ENCODE results near the gene PDZK1.
"Not testable (repeated sequence)": the region's sequence is repeated elsewhere in the genome, so short reads cannot be mapped to it uniquely, and the experiment has no call there.

PDZK1 gene

DNA sequence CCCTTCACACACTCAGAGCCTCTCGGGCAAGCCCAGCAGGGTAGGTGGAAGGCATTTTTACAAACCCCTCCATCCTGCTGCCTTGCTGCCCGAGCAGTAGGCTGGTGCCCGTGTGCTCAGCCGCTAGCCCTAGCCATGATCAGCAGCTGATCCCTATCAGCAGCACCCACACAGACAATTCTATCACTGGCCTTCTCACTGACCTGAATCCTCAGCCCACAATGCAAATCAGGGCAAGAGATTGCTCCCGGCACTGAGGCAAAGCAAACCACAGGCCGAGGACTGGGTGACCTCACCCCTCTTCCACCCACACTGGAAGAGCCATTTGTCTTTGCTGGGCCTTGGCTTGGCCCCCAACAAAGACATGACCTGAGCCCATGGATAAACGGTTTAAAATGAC is 895 bp upstream of the PDZK1 start:
- no peak for DNase-seq

DNA sequence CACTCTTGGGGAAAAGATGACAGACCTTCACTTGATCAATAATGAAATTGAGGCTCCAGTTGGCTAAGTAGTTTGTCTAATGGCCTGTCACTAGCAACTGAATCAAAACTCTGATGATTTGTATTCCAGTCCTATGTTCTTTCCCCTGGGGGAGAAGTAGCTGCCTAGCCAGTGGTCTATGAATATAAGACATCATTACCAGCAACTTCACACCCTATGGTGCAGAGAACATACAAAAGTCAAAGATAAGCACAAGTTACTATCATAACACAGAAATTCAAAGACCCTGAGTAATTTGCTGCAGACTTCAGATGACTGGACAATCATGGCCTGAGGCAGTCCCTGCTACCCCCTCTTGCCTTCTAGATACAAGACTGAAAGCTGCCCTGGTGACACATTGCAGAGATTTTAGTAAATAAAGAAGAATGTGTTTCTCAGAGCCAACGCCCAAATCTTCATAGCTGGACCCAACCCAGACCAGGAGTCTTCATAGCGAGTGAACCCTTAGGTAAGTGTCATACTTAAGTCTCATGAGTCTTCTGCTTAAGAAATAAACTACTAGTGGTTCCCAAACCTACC is 993 bp downstream of the PDZK1 start:
- peak; percentile 61 for DNase-seq

DNA sequence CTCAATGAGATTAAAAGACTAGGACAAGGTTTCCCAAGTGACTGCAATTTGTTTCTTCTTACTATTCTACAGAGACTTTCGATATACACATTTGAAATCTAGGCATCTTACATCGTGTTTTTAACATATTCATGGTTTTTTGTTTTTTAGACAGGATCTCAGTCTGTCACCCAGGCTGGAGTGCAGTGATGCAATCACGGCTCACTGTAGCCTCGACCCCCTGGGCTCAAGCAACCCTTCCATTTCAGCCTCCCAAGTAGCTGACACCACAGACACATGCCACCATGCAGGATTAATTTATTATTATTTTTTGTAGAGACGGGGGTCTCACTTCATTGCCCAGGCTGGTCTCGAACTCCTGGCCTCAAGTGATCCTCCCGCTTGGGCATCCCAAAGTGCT is 1.5 kb downstream of the PDZK1 start:
- DNase-seq: no peak

DNA sequence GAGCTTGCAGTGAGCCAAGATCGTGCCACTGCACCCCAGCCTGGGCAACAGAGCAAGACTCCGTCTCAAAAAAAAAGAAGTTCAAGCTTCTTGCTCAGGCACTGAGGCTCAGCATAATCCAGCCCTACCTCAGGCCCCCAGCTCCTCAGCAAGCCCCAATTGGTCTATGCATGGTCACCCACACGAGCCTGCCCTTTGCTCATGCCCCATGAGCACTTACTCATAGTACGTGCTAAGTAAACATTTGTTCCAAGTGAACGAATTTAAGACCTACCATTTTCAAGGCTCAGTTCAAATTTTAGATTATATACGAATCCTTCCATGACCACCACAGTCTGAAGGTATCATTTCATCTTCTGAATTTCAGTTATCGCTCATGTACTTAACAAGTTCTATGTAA is 4.3 kb downstream of the PDZK1 start:
- DNase-seq: no peak

DNA sequence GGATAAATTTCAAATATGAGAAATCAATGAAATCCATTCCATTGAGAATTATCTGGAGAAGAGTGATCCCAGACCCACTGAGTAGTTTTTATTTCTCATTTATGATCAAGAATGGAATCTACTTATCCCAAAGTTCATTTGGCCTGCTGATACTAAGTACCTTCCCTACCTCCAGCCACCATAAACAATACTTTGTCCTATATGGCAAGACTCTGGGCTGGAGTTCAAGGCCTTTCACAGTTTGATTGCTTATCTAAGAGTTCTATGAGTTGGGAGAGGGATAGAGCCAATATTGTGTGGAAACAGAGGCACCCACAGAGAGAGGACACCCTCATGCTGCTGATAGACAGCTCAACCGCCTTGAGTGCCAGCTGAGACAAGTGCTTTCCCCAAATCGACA is 5.1 kb downstream of the PDZK1 start:
- DNase-seq: no peak

DNA sequence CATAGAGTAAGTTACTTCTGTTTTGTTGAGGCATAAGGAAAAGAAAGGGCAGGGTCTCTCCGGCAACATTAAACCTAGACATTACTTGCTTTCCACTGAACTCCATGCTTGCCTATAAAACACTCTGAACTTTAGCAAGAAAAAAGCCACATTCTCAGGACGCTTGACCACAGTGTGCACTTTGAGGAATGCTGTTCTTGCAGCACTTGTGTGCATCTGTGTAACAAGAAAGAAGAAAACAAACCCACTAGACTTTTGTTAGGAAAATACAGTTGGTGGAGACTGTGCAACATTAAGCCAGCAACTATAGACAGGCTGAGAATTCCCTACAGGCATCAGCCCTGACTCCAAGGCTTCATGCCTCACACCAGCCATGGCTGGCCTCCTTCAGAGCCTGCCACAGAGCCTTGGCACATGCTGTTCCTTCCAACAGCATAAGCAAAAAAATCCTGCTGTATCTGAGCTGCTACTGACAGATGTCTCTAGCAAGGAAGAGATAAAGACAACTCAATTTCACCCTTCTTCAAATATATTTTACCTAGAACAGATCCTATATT is 5.8 kb downstream of the PDZK1 start:
- no peak for DNase-seq

DNA sequence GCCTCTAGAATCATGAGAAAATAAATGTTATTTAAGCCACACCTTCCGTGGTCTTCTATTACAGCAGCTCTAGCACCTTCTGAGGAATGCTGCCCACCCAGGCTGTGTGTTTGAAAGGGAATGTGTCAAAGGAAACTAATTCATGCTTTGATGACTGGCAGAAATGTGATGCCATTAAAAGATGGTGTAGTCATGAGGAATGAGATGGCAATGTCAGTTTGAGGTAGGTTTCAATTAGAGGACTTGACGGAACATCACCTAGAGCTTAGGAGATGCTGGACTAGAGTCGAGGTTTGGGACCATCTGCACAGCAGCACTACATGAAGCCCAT is 10.6 kb downstream of the PDZK1 start:
- DNase-seq: no peak

DNA sequence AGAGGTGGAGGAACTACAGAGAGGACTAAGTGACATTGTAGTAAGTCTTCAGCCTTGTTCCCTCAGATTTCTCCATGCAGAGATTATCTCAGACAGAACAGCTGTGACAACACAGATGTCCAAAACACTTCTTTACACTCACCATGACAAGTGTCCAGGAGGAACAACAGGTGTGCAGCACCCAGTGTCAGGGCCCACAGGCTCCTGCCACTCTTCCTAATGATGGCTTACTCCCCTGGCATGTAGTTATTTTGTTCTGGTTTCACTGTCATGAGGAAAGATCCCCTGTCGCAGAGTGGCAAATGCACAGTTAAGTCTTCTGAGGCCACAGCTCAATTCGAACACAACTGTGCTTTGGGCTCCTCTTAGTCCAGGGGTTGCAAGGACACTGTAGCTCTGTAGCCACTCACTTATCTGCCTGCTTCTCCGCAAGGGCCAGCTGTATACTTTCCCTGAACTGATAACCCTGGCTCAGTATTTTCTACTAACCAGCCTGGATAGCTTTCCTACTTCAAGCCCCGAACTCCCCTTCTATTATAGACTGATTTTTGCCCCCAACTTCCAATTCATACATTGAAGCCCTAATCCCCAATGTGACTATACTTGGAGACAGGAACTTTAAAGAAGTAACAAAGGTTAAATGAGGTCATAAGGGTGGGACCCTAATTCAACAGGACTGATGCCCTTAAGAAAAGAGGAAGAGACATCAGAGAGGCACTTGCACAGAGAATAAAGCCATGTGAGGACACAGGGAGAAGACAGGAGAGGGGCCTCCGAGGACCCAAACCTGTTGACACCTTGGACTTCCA is 11.1 kb downstream of the PDZK1 start:
- DNase-seq: no peak

DNA sequence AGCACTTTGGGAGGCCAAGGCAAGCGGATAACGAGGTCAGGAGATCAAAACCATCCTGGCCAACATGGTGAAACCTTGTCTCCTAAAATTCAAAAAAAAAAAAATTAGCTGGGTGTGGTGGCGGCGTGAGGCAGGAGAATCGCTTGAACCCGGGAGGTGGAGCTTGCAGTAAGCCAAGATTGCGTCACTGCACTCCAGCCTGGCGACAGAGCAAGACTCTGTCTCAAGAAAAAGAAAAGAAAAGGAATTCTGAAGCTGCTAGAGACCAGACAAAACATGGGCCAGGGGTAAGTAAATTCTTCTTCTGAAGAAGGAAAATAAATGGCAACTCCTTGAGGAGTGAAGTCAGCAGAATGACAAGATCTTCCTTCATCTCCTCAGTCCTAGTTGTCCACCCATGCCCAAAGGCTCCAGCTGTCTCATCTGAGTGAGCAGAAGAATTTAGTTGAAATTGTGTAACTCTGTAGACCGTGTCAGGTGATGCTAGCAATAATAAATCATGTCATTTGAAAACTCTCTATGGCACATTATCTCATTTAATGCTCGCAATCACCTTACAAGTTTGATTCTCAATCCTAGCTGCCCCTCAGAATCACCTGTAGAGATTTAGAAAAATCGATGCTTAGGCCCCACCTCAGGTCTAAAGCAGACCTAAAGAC is 14.3 kb downstream of the PDZK1 start:
- no peak for DNase-seq

DNA sequence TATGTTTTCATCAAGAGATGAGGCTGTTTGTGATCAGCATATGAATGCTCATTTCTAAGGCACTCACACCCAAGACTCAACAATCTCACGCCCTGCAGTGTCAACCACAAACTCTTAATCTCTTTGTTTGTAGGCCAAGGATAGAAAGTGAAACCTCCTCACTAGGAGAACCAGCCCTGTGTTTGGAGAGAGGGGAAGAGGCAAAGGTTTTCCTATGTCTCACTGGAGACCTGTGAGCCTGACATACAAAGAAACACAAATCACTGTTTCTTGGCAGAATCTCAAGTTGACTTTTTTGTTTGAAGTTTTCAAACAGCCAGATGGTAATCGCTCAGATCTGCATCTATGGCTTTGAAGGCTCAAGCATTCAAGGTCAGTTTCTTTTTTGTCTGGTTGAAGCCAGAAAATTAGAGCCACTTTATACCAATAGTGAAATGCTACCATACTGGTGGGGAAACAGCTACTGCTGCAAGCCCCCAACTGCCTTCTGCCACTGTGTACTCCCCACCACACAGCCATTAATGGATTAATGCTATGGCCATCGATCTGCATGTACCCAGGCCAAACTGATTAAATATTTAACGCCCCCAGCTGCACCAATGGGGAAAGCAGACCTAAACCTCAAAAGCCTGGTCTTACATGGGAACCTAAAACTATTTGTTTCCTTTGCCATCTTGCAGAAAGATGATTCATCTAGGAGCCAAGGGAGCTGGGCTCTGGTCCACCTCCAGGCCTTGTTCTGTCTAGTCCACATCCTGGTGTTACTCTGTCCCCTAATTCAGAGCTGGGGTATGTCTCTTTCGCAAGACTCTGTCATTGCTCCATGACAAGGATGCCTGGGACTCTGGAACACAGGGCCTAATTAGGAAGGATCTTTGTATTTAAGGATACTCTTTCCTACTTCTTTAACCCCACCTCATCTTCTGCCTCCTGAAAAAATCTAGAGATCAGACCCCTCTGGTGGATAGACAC is 16.3 kb downstream of the PDZK1 start:
- peak; percentile 85 for DNase-seq

DNA sequence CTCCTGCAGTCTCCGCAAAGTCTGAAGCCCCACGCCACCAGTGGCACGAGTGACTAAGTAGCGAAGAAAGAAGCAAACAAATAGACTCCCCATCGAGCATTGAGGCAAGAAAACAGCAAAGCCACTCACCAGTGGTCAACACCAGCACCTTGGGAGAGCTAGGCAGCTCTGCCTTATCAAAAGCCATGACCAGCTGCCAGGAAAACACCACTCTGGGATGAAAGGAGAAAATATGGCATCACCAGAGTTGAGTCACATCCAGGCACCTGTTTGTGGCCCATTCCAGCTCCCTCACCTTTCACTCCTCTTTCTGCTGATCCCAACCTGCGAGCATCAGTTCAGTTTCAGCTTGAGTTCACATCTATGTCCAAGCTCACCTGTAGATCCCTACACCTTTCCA is 17.2 kb downstream of the PDZK1 start:
- DNase-seq: no peak

DNA sequence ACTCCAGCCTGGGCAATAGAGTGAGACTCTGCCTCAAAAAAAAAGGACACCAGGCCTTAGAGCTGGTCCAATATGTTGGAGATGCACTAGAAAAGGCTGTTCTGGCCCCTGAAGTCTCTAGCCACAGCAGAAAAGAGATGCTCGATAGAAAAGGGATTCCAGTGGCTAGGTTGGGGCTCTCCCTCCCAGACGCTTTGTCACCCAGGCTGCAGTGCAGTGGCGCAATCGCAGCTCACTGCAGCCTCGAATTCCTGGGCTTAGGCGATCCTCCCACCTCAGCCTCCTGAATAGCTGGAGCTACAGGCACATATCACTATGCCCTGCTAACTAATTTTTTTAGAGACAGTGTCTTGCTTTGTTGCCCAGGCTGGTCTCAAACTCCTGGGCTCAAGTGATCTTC is 18.2 kb downstream of the PDZK1 start:
- DNase-seq: no peak

DNA sequence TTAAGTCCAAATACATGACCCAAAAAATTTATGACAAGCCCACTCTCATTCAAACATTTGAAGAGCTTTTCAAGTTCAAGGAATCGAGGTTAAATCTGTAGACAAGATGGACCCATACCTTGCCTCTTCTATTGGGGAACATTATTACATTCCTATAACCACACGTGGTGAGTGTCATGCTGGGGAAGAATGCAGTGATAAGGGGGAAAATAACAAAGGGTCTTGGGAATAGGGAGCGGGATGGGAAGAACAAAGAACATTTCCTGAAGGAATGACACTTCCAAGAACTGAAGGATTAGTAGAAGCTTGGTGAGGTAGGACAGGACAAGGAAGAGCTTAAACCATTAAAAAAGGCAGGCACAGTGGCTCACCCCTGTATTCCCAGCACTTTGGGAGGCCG is 18.8 kb downstream of the PDZK1 start:
- DNase-seq: no peak

DNA sequence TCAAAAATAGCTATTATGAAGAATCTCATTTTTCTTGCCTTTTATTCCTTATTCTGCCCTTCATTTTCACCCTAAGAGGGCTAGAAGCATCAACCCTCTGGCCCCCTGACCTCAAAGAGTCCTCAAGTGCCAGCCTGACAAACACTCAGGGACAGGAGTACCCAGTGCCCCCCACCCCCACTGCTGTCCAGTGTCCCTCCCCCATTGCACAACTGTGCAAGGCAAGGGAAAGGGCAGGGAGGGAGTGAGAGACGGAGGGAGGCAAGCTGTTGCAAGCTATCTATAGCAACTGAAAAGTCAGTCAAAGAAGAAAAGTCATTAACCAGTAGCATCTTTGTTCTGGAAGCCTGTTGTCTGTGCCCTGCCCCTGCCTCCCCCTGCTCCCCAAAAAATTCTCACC is 21.1 kb downstream of the PDZK1 start:
- DNase-seq: not testable (repeated sequence)

DNA sequence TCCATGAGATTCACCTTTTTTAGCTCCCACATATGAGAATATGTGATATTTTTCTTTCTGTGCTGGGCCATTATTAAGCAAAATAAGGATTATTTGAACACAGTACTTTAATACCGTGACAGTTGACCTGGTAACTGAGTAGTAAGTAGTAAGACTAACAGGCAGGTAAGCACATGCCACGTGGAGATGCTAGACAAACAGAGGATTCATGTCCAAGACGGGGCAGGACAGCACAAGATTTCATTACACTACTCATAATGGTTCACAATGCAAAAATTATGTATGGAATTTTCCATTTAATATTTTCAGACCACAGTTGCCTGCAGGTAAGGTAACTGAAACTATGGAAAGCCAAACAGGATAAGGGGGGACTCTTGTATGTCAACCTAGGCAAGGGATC is 22.3 kb downstream of the PDZK1 start:
- not testable (repeated sequence) for DNase-seq

DNA sequence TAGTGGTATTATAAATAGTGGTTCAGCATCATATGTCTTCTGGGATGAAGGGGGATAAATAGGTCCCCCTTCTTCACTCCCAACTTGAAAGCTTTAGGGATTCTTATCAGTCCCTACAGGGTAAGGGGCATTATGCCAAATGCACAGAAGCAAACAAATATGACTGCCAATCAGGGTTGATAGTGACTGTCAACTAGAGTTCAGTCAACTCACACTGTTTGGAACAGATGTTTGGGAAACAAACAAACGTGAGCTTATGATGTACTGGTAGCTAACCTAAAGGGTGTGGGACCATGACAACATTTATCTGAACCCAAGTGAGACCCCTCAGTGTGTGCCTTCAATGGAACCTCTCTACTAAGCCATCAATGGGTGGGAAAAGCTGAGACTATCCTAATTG is 34.0 kb downstream of the PDZK1 start:
- DNase-seq: not testable (repeated sequence)

DNA sequence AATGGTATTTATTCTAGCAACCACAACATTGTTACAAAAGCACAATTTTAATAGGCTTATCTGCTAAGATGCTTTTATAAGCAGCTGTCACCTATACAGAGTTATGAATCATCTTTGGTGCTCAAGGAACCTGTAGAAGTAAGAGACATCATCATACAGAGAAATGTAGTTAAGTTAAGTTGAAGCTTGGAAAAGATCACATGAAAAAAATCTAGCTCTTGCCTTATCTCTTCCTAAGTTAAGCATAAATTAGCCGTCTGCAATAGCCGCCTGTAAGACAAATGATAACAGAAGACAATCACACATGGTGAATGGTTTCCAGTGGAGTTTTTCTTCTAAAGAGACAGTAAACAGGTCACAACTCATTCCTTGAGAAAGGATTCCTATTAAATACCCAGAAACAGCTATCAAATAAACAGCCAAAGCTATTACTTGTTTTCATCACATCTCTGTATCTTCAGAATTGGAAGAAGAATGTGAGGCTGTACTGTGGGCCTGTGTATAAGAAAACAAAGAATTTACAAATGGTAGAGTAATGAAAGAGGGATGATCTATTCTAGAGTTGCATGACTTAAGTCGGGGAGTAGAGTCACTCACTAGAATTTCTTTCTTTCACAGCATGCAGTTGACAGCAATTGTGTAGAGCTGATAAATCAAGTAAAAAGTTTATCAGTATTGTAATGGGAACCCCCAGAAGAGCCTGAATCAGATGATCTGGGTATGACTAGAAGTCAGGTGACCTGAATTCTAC is 36.0 kb downstream of the PDZK1 start:
- not testable (repeated sequence) for DNase-seq

DNA sequence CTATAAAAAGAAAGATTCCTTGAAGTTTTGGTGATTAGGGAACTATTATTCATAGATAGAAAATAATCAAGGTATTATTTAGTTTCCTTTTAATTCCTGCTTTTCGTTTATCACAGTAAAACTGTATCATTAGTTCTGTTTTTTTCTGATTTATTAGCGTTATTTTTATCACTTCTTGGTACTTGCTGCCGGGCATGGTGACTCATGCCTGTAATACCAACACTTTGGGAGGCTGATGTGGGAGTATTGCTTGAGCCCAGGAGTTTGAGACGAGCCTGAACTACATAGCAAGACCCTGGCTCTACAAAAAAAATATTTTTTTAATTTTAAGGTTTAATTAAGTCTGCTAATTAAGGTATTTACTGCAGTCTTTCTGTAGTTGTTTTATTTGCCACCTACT is 42.2 kb downstream of the PDZK1 start:
- not testable (repeated sequence) for DNase-seq

DNA sequence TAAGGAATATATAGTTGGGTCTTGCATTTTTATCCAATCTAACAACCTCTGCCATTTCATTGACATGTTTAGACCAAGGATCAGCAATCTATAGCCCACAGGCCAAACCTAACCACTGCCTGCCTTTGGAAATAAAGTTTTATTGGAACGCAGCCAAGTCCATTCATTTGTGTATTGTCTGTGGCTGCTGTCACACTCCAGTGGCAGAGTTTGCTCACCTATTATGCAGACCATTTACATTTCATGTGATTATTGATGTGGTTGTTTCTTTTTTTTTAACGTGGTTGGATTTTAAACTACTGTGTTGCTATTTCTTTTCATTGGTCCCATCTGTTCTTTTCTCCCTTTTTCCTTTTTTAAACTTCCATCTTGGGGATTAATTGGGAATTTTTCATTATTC is 44.7 kb downstream of the PDZK1 start:
- not testable (repeated sequence) for DNase-seq

DNA sequence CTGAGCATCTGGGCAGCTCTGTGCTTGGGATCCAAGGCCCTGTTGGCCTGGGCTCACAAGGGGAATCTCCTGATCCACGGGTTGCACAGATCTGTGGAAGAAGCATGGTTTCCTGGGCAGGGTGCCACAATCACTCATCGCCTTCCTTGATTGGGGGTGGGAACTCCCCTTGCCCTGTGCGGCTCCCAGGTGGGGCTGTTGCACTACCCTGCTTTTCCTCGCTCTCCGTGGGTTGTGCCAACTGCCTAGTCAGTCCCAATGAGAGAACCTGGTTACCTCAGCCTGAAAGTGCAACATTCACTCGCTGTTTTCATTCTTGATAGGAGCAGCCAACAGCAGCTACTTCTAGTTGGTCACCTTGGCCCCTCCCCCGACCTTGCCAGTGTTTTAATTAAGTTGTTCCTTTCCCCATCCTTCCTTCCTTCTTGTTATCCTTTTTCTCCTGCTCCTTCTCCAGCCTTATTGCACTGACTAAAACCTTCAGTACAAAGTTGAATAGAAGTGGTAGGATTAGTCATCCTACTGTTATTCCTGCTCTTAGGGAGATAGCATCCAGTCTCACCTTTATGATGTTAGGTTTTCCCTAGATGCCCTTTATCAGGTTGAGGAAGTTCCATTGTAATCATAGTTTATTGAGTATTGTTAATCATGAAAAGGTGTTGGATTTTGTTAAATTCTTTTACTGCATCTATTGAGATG is 50.8 kb downstream of the PDZK1 start:
- not testable (repeated sequence) for DNase-seq

DNA sequence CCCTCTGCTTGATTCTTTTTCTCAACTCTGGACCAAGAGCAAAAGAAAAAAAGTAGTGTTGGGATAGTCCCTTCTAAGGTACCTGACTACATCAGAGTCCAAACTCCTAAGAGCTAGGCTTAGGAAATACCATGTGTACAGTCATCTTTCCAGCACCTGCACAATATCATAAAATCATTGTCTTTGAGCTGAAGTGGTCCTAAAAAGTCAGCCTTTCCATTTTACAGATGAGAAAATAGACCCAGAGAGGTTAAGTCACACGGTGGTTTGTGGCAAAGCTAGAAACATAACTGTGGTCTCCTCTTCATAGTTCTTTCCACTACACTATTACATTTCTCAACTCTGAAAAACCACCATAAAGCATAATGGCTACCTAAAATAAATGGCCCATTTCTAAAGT is 63.2 kb downstream of the PDZK1 start:
- not testable (repeated sequence) for DNase-seq
